NCI-H460 (cell line): ENCODE data around the gene SERPINB10. TPM values are rescaled to one million over a fixed set of nuclear protein-coding genes. Genes with fewer than 3 reads are reported as not detected.

Experiments used
- DNase-seq: peaks from one replicate; pipeline ENCODE4 v3.0.0-alpha.2; 2016; ENCODE audit warnings: low read depth; ENCODE audit errors: extremely low read depth
- polyA plus RNA-seq: library from polyadenylated mRNA; depleted of rRNA; stranded (reverse); fragments of >200 nt; gene quantifications from 2 replicates; pipeline ENCODE4 v1.2.3, GENCODE V29; 2014; cell fraction: nucleus; rRNA removed
- total RNA-seq: library from RNA; depleted of rRNA; stranded (reverse); fragments of >200 nt; shearing (Covaris generic); gene quantifications from 2 replicates; pipeline ENCODE4 v1.2.3, GENCODE V29; 2014; rRNA removed

The SERPINB10 gene, protein sequence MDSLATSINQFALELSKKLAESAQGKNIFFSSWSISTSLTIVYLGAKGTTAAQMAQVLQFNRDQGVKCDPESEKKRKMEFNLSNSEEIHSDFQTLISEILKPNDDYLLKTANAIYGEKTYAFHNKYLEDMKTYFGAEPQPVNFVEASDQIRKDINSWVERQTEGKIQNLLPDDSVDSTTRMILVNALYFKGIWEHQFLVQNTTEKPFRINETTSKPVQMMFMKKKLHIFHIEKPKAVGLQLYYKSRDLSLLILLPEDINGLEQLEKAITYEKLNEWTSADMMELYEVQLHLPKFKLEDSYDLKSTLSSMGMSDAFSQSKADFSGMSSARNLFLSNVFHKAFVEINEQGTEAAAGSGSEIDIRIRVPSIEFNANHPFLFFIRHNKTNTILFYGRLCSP
- not detected in 2 replicates for total RNA-seq
- polyA plus RNA-seq = not detected in 2 replicates

DNA sequence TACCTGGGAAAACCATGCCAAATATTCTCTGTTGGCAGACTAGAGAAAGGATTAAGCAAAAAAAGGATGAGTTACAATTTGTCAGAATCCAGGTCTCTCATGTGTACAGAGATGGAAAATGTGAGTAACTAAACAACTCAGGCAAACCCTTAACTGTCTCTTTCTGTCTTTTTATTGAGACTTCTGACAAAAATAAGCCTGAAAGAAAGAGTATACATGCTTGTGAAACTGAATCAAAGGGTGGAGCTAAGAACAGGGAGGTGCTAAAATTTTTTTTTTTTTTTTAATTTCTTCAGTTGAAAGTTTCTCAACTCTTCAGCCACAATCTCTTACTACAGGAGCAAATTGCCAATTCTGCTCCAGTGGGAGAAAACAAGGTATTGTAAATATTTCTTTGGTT lies at the start of gene SERPINB10:
Gene SERPINB10 (plus strand): TSS at position 295 of the 400 bp plus-strand sequence. CDS start 7,553 bp downstream, outside the sequence.
- DNase-seq = no peak

DNA sequence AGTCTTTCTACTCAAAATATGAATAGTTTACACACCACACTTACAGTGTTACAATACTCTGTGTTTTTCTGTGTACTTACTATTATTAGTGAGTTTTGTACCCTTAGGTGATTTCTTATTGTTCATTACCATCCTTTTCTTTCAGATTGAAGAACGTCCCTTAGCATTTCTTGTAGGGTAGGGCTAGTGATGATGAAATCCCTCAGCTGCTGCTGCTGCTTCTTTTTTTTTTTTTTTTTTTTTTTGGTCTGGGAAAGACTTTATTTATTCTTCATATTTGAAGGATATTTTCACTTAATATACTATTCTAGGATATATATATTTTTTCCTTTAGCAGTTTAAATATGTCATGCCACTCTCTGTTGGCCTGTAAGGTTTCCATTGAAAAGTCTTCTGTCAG lies 49.3 kb upstream of the SERPINB10 start:
- DNase-seq = no peak

DNA sequence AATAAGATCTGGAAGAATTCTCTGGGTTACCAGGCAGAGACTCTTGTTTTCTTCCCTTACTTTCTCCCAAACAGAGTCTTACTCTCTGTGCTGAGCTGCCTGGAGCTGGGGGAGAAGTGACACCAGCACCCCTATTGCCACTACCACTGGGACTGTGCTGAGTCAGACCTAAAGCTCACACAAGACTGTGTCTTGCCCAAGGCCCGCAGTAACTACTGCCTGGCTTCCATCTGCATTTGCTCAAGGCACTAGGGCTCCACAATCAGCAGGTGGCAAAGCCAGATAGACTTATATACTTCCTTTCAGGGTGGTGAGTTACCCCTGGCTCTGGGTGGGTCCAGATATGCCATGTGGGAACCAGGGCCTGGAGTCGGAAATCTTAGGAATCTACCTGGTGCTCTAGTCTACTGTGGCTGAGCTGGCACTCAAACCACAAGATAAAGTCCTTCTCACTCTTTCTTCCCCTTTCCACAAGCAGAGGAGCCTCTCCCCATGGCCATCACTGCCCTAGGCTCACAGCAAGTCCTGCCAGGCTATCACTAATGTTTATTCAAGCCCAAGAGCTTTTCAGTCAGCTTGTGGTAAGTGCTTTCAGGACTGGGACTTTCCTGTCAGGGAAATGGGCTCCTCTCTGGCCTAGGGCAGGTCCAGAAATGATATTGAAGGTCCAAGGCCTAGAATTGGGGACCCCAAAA lies 47.8 kb upstream of the SERPINB10 start:
- DNase-seq = no peak

DNA sequence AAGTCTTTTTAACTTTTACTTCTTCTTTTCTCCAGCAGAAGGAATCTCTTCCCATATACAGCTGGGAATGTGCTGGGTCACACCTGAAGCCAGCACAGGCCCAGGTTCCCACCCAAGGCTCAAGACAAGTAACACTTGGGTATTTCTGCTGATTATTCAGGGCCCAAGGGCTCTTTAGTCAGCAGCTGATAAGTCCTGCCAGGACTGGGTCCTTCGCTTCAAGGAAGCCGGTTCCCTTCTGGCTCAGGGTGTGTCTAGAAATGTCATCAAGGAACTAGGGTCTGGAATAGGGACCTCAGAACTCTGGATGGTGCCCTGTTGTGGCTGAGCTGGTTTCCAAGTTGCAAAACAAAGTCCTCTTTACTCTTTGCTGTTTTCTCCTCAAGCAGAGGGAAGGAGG lies 47.2 kb upstream of the SERPINB10 start:
- DNase-seq = no peak

DNA sequence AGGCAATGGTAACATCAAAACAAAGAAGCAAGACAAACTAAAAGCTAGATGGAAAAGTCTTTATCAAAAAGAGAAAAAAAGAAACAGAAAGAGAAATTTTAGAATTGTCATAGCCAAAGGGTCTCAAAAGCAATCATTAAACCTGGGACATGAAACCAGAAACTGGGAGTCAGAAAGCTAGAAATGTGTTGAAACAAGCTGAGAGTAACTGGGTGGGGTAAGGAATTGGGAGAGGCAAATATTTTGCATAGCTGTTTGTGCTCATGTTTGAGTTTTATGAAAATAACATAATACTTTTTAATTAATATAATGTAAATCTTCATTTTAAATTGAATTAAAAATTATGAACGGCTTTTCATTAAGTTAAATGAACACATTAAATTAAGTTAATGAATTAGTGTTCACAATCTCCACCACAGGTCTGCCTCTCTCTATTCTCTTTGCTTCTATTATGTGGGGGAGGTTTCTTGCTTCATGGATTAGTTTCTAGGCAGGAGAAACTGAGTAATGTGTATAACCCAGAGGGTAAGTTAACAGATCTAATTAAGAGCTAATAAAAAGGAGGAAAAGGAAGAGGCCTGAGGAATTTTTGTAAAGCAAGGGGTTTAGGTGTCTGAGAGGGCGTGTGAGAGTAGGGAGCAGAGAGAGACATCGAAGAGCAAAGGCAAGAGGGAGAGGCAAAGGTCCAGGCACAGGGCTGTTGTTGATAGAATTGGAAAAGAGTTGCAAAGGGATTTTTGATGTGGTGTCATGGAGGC lies 40.2 kb upstream of the SERPINB10 start:
- no peak for DNase-seq

DNA sequence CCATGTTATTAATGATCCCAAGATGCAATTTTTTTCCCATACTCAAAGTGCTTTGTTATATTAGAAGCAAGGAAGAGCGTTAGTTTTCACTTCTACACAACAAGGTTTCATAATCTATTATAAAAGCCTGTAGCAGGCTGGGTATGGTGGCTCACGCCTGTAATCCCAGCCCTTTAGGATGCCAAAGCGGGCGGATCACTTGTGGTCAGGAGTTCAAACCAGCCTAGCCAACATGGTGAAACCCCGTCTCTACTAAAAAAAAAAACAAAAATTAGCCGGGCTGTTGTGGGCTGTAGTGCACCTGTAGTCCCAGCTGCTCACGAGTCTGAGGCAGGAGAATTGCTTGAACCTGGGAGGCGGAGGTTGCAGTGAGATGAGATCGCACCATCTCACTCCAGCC lies 39.2 kb upstream of the SERPINB10 start:
- no peak for DNase-seq

DNA sequence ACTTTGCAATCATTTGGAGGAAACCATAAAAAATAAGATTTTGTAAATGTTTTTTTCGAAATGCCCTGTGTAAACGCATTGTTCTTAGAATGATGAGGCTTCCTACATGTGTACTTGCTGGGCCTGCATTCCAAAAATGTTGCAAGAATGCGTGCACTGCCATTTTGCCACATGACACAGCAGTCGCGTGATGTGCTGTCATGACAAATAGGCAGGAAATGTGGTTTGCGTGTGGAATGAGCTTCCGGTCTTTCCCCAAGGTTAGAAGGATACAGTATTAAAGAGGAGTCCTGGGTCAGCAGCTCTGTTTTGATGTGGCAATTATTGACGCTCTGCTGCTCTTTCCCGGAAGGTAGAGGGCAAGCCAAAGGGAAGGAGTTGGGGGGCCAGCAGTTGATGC lies 38.4 kb upstream of the SERPINB10 start:
- DNase-seq = no peak

DNA sequence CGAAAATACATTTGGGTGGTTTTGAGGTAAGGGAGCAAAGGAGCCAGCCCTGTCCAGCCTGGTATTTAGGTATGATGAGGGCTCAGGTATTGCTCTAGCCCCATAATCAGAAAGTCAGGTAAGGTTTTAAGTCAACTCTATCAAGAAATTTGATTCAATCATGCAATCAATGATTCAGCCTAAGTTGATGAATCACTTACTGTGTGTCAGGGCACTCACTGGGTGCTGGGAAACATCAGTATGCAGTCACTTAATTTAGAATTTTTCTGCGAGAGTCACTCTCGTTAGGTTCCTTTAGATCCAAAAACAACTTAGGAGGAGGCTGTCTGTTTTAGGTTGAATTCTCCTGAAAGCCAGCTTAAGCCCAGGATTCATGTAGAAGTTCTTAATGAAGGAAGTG lies 37.9 kb upstream of the SERPINB10 start:
- no peak for DNase-seq

DNA sequence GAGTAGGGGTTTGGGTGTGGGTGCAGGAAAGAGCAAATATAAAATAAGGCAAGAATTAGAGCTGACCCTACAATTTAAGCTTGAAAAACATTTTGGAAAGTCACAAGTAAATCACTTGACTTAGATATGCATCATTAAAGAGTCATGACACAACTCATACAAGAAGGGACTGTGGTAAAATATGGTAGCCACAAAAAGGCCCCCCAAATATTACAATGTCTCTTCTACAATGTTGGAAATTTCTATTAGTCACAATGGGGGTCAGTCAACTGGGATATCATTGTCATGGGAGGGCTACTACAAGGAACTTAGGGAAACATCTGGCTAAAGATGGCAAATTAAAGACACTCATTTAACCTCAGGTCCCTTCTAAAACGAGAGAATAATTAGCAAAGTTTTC lies 35.9 kb upstream of the SERPINB10 start:
- DNase-seq = no peak

DNA sequence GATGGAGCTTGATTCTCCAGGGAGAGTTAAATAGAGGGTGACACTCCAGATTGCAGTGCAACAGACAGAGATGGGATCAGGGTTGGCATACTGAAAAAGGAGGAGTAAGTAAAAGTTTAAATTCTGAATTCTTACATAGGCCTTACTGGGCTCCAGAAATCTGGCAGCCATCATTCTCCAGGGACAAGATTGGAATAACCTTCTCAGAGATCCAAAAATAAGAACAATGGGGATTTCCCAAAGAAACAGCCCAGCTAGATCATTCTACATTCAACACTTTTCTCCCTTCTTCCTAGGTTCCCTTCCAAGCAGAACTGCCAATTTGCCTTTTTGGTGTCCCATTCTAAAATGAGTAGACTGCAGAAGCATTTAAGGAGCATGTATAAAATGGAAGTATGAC lies 35.2 kb upstream of the SERPINB10 start:
- no peak for DNase-seq

DNA sequence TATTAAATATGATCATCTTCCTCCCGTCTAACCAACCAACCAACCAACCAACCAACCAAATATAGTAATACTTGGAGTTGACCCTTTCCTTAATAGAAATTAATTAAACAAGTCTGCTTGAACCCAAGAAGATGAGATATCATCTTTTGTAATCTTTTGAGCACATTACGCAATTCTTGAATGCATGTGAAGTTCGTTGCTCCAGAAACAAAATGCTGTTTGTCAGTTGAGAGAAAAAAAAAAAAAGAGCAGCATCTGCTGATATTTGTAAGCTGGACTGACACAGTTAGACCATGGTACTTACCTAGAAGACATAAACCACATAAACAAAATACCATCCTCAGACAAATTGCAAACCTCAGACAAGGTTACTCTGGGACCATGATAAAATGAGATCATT lies 29.4 kb upstream of the SERPINB10 start:
- DNase-seq = peak; percentile 54

DNA sequence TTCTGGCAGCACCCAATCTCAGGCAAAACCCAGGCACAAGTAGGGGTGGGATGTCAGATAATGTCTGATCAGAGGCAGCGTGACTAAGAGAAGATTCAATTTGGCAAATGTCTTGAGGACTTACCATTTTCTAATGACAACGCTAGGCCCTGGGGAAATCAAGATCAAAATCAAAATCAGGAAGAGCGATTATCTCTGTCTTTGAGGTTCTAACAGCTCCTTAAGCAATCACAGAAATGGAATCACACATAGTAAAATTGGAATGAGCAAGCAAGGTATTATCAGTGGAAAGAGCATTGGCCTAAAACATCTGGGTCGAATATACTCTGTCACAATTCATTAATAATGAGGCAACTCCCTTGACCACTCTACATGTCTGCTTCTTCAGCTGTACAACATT lies 28.8 kb upstream of the SERPINB10 start:
- no peak for DNase-seq

DNA sequence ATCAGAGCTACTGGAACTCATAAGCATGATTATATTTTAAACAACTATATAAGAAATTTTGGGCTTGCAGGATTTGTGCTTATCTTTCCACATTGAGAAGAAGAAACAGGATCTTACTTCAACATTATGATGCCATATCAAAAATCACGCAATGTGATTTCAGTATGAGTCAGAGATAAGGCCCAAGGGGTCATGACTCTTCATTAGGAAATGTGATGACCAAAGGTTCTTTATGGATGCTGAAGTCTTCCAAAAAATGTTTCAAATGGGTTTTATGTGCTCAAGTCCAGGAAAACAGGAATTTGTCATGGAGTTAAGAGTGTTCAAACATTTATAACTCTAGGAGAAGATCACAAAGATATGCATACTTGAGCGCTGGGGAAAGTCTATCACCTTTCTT lies 28.0 kb upstream of the SERPINB10 start:
- DNase-seq = peak; percentile 47

DNA sequence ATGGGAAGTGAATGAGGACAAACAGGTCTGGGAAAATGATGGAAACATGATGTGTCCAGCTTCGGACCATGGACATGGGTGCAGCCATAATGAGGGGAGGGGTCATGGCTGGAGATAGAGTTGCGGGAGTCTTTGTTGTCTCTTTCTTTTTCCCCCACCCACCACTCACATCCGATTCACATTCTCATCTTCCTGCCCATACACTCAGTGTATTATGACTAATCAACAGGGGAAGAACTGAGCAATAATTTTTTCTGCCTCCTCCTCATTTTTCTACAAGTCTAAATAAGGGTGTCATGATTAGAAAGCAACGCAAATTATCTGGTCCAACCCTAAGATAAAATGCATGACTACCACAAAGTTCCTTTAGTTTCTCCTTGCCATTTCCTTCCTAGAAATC lies 25.9 kb upstream of the SERPINB10 start:
- no peak for DNase-seq

DNA sequence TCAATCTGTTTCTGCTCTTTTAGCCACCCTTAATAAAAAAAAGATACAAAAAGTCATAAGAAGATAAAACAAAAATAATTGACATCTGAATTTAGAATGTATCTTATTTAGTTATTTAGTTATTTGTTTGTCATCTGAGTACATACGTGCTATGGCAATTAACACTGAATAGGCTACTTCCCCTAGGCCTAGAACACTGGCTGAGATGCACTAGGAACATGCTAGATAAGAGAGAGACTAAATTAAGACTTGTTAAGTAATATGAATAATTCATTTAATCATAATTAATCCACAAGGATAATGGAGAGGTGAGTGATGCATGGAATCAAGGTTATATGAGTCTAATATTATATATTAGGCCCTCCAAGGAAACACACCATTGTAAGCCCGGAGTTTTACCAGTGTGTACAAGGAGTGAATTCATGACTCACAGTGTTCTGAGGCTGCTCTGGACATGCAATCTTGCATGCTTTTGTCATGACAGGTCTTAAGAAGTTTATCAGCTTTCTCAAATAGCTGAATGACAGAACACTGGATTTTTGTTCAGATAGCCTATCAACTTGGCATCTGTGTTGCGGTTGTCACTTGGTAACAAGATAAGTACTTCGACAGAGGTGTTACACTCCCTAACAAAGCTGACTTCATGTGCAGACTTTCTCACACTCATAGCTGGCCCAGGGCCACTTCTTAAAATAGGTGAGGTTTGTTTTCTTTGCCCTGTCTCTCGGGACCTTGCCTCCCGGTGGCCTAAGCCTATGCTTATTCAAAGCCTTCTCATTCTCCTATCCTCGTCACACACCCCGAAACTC lies 25.2 kb upstream of the SERPINB10 start:
- DNase-seq = peak; percentile 80

DNA sequence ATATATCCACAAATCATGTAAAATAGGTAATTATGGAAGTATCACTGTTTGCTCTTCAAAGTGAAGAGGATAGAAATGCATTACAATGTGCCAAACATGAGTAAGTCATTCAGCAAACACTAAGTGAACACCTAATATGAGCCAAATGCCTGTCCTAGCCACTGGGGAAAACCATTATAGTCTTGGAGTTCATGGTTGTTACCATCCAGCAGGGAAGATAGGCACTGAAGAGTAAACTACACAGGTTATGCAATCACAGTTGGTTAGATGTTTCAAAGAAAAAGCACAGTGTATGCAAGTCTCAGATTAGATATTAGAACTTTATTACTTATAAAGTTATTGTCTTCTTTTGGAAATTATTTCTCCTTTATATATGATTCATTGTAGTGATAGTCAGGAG lies 24.1 kb upstream of the SERPINB10 start:
- DNase-seq = no peak

DNA sequence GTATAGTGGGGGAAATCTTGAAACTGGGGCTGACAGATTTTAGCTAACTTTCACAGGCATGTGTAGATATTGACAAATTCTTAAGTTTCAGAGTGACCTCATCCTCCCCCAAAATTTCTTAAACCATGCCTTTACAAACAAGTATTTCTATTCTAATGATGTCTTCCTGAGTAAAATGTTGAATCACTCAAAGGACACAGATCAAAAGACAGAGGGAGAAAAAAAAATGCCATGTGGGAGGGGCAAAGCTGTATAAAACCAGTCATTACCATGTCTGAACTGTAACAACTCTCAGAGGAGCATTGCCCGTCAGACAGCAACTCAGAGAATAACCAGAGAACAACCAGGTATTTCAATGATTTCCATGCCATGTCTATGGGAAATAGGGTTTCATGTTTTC lies 20.3 kb upstream of the SERPINB10 start, which contains the start of gene SERPINB2:
Gene SERPINB2 (plus strand): TSS at position 282 of the 400 bp plus-strand sequence. CDS start 3,740 bp downstream, outside the sequence.
- peak; percentile 54 for DNase-seq

DNA sequence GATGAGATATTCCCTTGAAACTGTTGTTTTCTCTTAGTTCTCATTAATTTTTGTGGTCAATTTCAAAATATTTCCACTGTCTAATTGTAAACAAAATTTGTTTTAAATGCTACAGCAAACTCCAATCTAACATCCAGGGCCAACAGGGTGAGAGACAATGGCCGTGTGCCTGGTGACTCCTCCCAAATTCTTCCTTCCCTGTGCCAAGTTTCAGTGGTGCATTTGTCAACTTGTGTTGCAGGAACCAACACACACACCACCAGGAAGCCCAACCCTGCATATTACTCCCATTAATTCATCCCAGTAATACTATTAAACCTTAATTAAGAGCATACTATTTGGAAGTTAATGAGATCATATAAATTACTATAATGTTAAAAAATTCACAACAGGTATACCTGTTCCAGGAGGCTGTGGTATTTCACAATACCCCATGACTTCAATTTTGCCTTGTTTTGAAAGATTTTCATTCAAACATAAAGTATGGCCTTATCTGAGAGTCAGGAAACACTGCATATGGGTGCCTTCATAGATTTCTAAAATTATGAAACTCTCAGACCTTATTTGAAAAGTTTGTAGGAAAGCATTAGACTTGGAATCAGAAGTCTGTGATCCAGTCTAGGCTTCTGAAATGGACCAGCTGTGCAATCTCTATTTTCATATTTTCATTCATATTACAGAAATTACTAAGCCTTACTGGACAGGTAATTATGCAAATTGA lies 19.1 kb upstream of the SERPINB10 start:
- DNase-seq = no peak

DNA sequence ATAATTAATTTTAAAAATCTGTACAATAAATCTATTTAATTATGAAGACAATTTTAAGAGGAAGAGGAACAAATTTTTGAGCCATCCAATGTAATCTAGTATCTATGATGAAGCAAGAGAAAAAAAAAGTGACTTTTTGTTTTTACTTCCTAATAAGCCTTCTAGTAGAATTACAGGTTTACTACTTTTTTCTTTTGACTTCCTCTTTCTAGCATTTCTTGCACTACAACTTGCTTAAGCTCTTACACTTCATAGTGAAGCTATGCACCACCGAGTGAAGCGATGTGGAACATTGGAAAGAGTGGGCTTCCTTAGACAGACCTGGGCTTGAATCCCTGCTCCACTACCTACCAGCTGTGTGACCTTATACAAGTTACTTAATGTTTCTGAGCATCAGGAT lies 18.1 kb upstream of the SERPINB10 start:
- no peak for DNase-seq
